Caki2 (cell line): ENCODE data around the gene SPATS2L. TPM values are rescaled to one million over a fixed set of nuclear protein-coding genes. Genes with fewer than 3 reads are reported as not detected.
"Not testable (repeated sequence)": the region's sequence is repeated elsewhere in the genome, so short reads cannot be mapped to it uniquely, and the experiment has no call there.

Experiments
- DNase-seq: peaks from one replicate; pipeline ENCODE4 v3.0.0-alpha.2; 2015; ENCODE audit warnings: low read depth
- in situ Hi-C: cut with HindIII; loops from 2 replicates; pipeline ENCODE4 v1.10.0; 2016; ENCODE audit warnings: low sequenced_read_pairs, low pct_unique_long_range_greater_than_20kb, mixed read lengths
- total RNA-seq: library from RNA; depleted of rRNA; stranded (reverse); fragments of >200 nt; shearing (Covaris generic); gene quantifications from 2 replicates; pipeline ENCODE4 v1.2.3, GENCODE V29; 2014; ENCODE audit warnings: low replicate concordance

Gene SPATS2L
- total RNA-seq, 1 experiment from 2014 or later = 34.6 TPM

GRCh38 chr2:200338692-200339091, 32.2 kb downstream of the SPATS2L start:
- in situ Hi-C loops = no loop called here
- no peak for DNase-seq

- no peak for DNase-seq
- in situ Hi-C loops = no loop called here
Observed at GRCh38 chr2:200340508-200341224, 34.2 kb downstream of the SPATS2L start.

GRCh38 chr2:200341376-200341775, 34.9 kb downstream of the SPATS2L start:
- in situ Hi-C loops = no loop called here
- no peak for DNase-seq

- in situ Hi-C loops = no loop called here
- DNase-seq = no peak
Observed at GRCh38 chr2:200342235-200342634, 35.7 kb downstream of the SPATS2L start.

- in situ Hi-C loops = no loop called here
- DNase-seq = no peak
Observed at GRCh38 chr2:200342654-200343053, 36.2 kb downstream of the SPATS2L start.

GRCh38 chr2:200344202-200344601, 37.7 kb downstream of the SPATS2L start:
- DNase-seq, in situ Hi-C loops: not testable (repeated sequence)

GRCh38 chr2:200345975-200346374, 39.5 kb downstream of the SPATS2L start:
- in situ Hi-C loops = no loop called here
- no peak for DNase-seq

- in situ Hi-C loops = no loop called here
- no peak for DNase-seq
Observed at GRCh38 chr2:200347301-200347700, 40.8 kb downstream of the SPATS2L start.

GRCh38 chr2:200348897-200349563, 42.5 kb downstream of the SPATS2L start:
- DNase-seq = no peak
- in situ Hi-C loops = no loop called here

GRCh38 chr2:200349868-200350267, 43.4 kb downstream of the SPATS2L start:
- no peak for DNase-seq
- in situ Hi-C loops = no loop called here

- DNase-seq = no peak
- in situ Hi-C loops = no loop called here
Observed at GRCh38 chr2:200350850-200351285, 44.4 kb downstream of the SPATS2L start.

- DNase-seq = no peak
- in situ Hi-C loops = no loop called here
Observed at GRCh38 chr2:200351815-200352214, 45.3 kb downstream of the SPATS2L start.

- peak; percentile 73 for DNase-seq
- in situ Hi-C loops = no loop called here
Observed at GRCh38 chr2:200352636-200353035, 46.1 kb downstream of the SPATS2L start.

GRCh38 chr2:200353120-200353519, 46.6 kb downstream of the SPATS2L start:
- in situ Hi-C loops = no loop called here

GRCh38 chr2:200353874-200354273, 47.4 kb downstream of the SPATS2L start:
- DNase-seq = peak; percentile 41
- in situ Hi-C loops = no loop called here

More at GRCh38 chr2:200353120-200353519, 46.6 kb downstream of the SPATS2L start:
- DNase-seq = no peak

GRCh38 chr2:200354833-200355751, 48.6 kb downstream of the SPATS2L start:
- in situ Hi-C loops = no loop called here
- DNase-seq = no peak

- in situ Hi-C loops = no loop called here
- no peak for DNase-seq
Observed at GRCh38 chr2:200356321-200356720, 49.8 kb downstream of the SPATS2L start.

GRCh38 chr2:200356857-200357384, 50.4 kb downstream of the SPATS2L start:
- in situ Hi-C loops = no loop called here
- DNase-seq = no peak
